Right hindlimb (tissue), 1 donor: Measurements from ENCODE around the gene ZNF354B.

Source experiments
- DNase-seq: peaks from one replicate; pipeline ENCODE4 v3.0.0-alpha.2; 2018

The ZNF354B gene

DNA sequence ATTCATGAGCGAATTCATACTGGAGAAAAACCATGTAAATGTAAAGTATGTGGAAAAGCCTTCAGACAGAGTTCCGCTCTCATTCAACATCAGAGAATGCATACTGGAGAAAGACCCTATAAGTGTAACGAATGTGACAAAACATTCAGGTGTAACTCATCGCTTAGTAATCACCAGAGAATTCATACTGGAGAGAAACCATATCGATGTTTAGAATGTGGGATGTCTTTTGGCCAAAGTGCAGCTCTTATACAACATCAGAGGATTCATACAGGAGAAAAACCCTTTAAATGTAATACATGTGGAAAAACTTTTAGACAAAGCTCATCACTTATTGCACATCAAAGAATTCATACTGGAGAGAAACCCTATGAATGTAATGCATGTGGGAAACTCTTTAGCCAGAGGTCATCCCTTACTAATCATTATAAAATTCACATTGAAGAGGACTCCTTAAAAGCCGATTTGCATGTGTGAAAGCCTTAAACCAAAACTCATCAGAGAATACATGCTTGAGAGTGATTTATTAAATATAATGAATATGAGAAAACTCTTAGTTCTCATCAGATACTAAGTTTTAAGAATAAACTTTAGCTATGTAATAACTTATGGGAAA is 24.2 kb downstream of the ZNF354B start:
- DNase-seq = no peak

- peak; percentile 81 for DNase-seq
Measured at GRCh38 chr5:178895615-178896571, 36.1 kb downstream of the ZNF354B start, which contains the start of gene ZFP2. Gene ZFP2, plus strand, starts transcription at chr5:178895913. Its CDS starts 35,401 bp downstream, at chr5:178931314.

- DNase-seq = no peak
Measured at GRCh38 chr5:178899289-178899688, 39.5 kb downstream of the ZNF354B start.

GRCh38 chr5:178902849-178903248 is 43.1 kb downstream of the ZNF354B start:
- DNase-seq = no peak

GRCh38 chr5:178931846-178932760 is 72.3 kb downstream of the ZNF354B start:
- no peak for DNase-seq
